ENCODE data around the gene PRSS2.
"Not testable (repeated sequence)": the region's sequence is repeated elsewhere in the genome, so short reads cannot be mapped to it uniquely, and the experiment has no call there.

PRSS2 gene

GRCh38 chr7:142760071-142760642, 10.6 kb upstream of the PRSS2 start:
- no peak for DNase-seq

- not testable (repeated sequence) for DNase-seq
Observed at GRCh38 chr7:142761606-142762005, 9.2 kb upstream of the PRSS2 start.

- DNase-seq: no peak
Observed at GRCh38 chr7:142762104-142762503, 8.7 kb upstream of the PRSS2 start.

- DNase-seq: no peak
Observed at GRCh38 chr7:142767451-142767850, 3.3 kb upstream of the PRSS2 start.

GRCh38 chr7:142767861-142768260, 2.9 kb upstream of the PRSS2 start:
- no peak for DNase-seq

GRCh38 chr7:142768885-142769284, 1.9 kb upstream of the PRSS2 start:
- DNase-seq: not testable (repeated sequence)

- DNase-seq: no peak
Observed at GRCh38 chr7:142771353-142771723, 568 bp downstream of the PRSS2 start.

GRCh38 chr7:142772051-142772450, 1.3 kb downstream of the PRSS2 start:
- DNase-seq: no peak

- DNase-seq: no peak
Observed at GRCh38 chr7:142772673-142773072, 1.9 kb downstream of the PRSS2 start.

GRCh38 chr7:142773230-142773629, 2.5 kb downstream of the PRSS2 start:
- DNase-seq: no peak

GRCh38 chr7:142773937-142774744, 3.4 kb downstream of the PRSS2 start:
- no peak for DNase-seq

GRCh38 chr7:142774826-142775225, 4.1 kb downstream of the PRSS2 start:
- DNase-seq: no peak

GRCh38 chr7:142775351-142776115, 4.8 kb downstream of the PRSS2 start:
- DNase-seq: not testable (repeated sequence)

GRCh38 chr7:142776206-142776844, 5.6 kb downstream of the PRSS2 start:
- no peak for DNase-seq

- not testable (repeated sequence) for DNase-seq
Observed at GRCh38 chr7:142776845-142777225, 6.1 kb downstream of the PRSS2 start.

- no peak for DNase-seq
Observed at GRCh38 chr7:142777318-142777717, 6.5 kb downstream of the PRSS2 start.

- peak; percentile 85 for DNase-seq
Observed at GRCh38 chr7:142782922-142783900, 12.4 kb downstream of the PRSS2 start.

GRCh38 chr7:142784096-142784495, 13.3 kb downstream of the PRSS2 start:
- no peak for DNase-seq

GRCh38 chr7:142784716-142785115, 13.9 kb downstream of the PRSS2 start:
- no peak for DNase-seq

- DNase-seq: no peak
Observed at GRCh38 chr7:142785841-142786250, 15.1 kb downstream of the PRSS2 start.

GRCh38 chr7:142787034-142787768, 16.4 kb downstream of the PRSS2 start:
- no peak for DNase-seq

Data from midbrain (tissue), 1 donor.